Measurements from ENCODE around the gene SLX9.

- TF ChIP-seq CTCF (IDR thresholded peaks at IDR 0.05; ENCODE audit: insufficient read depth, low read depth, low read length) (no peak), EZH2 (IDR thresholded peaks at IDR 0.05; ENCODE audit: insufficient read depth, low read length) (no peak)
Measured at GRCh38 chr21:44923480-44924084, 16.2 kb upstream of the SLX9 start.

Measured in astrocyte (in vitro differentiated cells and primary cell).